HEK293 (cell line): ENCODE data around the gene CALM3.

Experiments
- BCL11A ChIP-seq: fragments of 450-650 bp; formaldehyde crosslinking; IDR thresholded peaks from 2 replicates; pipeline ENCODE4 v1.5.1; 2016; ENCODE audit warnings: low read depth, missing biosample characterization, missing genetic modification characterization
- IKZF3 ChIP-seq: fragments of 450-650 bp; IDR thresholded peaks from 2 replicates; pipeline ENCODE4 v1.5.0; 2018; ENCODE audit warnings: missing biosample characterization, mild to moderate bottlenecking, missing genetic modification characterization, moderate library complexity
- PBX3 ChIP-seq: sonication (generic); formaldehyde crosslinking; IDR thresholded peaks from 2 replicates; pipeline ENCODE4 v1.8.1; 2022; ENCODE audit warnings: mild to moderate bottlenecking, moderate library complexity, missing genetic modification reagents
- ZBTB11 ChIP-seq: fragments of 450-650 bp; formaldehyde crosslinking; conservative IDR thresholded peaks from 2 replicates; pipeline ENCODE4 v1.5.1; 2016; ENCODE audit warnings: low read depth, missing biosample characterization, missing genetic modification characterization
- ZFP37 ChIP-seq: fragments of 450-650 bp; formaldehyde crosslinking; IDR thresholded peaks from 2 replicates; pipeline ENCODE4 v1.5.1; 2016; ENCODE audit warnings: missing biosample characterization, missing genetic modification characterization
- ZFP41 ChIP-seq: fragments of 450-650 bp; formaldehyde crosslinking; IDR thresholded peaks from 2 replicates; pipeline ENCODE4 v1.5.1; 2016; ENCODE audit warnings: missing biosample characterization, missing genetic modification characterization, borderline replicate concordance
- ZNF184 ChIP-seq: fragments of 450-650 bp; IDR thresholded peaks from 2 replicates; pipeline ENCODE4 v1.5.1; 2018; ENCODE audit warnings: missing biosample characterization, mild to moderate bottlenecking, missing genetic modification characterization
- ZNF223 ChIP-seq: fragments of 450-650 bp; formaldehyde crosslinking; IDR thresholded peaks from 2 replicates; pipeline ENCODE4 v1.5.1; 2016; ENCODE audit warnings: missing biosample characterization, missing genetic modification characterization
- ZNF24 ChIP-seq: fragments of 450-650 bp; formaldehyde crosslinking; IDR thresholded peaks from 2 replicates; pipeline ENCODE4 v1.5.1; 2016; ENCODE audit warnings: missing biosample characterization, missing genetic modification characterization
- ZSCAN5A ChIP-seq: fragments of 450-650 bp; formaldehyde crosslinking; IDR thresholded peaks from 2 replicates; pipeline ENCODE4 v1.5.1; 2016; ENCODE audit warnings: missing biosample characterization, missing genetic modification characterization
- TF ChIP-seq, protein P1 (sequence below): fragments of 450-650 bp; formaldehyde crosslinking; IDR thresholded peaks from 2 replicates; pipeline ENCODE4 v1.5.1; 2016; ENCODE audit warnings: missing biosample characterization, missing genetic modification characterization
- TF ChIP-seq, protein P2 (sequence below): fragments of 450-650 bp; formaldehyde crosslinking; IDR thresholded peaks from 2 replicates; pipeline ENCODE4 v1.5.1; 2016; ENCODE audit warnings: missing biosample characterization, missing genetic modification characterization
- TF ChIP-seq, protein P3 (sequence below): fragments of 450-650 bp; formaldehyde crosslinking; IDR thresholded peaks from 2 replicates; pipeline ENCODE4 v1.5.1; 2016; ENCODE audit warnings: missing biosample characterization, missing genetic modification characterization

GRCh38 chr19:46637224-46637623, 36.1 kb downstream of the CALM3 start:
- TF ChIP-seq, protein P1, sequence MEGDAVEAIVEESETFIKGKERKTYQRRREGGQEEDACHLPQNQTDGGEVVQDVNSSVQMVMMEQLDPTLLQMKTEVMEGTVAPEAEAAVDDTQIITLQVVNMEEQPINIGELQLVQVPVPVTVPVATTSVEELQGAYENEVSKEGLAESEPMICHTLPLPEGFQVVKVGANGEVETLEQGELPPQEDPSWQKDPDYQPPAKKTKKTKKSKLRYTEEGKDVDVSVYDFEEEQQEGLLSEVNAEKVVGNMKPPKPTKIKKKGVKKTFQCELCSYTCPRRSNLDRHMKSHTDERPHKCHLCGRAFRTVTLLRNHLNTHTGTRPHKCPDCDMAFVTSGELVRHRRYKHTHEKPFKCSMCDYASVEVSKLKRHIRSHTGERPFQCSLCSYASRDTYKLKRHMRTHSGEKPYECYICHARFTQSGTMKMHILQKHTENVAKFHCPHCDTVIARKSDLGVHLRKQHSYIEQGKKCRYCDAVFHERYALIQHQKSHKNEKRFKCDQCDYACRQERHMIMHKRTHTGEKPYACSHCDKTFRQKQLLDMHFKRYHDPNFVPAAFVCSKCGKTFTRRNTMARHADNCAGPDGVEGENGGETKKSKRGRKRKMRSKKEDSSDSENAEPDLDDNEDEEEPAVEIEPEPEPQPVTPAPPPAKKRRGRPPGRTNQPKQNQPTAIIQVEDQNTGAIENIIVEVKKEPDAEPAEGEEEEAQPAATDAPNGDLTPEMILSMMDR (tag by site-specific recombination): no peak
- no peak for TF ChIP-seq ZFP37 (tag by site-specific recombination)
- no peak for TF ChIP-seq ZNF223 (tag by site-specific recombination)
- no peak for TF ChIP-seq IKZF3 (tag by site-specific recombination)
- no peak for TF ChIP-seq ZFP41 (tag by site-specific recombination)
- no peak for TF ChIP-seq BCL11A (tag by site-specific recombination)
- no peak for TF ChIP-seq ZBTB11 (tag by site-specific recombination)
- TF ChIP-seq ZNF184: no peak
- TF ChIP-seq ZSCAN5A (tag by site-specific recombination): no peak
- TF ChIP-seq, protein P2, sequence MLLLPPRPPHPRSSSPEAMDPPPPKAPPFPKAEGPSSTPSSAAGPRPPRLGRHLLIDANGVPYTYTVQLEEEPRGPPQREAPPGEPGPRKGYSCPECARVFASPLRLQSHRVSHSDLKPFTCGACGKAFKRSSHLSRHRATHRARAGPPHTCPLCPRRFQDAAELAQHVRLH (tag by site-specific recombination): no peak
- no peak for TF ChIP-seq PBX3 (CRISPR knock-in tag)
- TF ChIP-seq, protein P3, sequence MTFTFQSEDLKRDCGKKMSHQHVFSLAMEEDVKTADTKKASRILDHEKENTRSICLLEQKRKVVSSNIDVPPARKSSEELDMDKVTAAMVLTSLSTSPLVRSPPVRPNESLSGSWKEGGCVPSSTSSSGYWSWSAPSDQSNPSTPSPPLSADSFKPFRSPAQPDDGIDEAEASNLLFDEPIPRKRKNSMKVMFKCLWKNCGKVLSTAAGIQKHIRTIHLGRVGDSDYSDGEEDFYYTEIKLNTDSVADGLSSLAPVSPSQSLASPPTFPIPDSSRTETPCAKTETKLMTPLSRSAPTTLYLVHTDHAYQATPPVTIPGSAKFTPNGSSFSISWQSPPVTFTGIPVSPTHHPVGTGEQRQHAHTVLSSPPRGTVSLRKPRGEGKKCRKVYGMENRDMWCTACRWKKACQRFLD (tag by site-specific recombination): no peak
- TF ChIP-seq ZNF24 (tag by site-specific recombination): no peak
